Effector CD4-positive, alpha-beta T cell (primary cell): ENCODE data around the gene POLA1.

Experiments used
- DNase-seq: peaks from one replicate; pipeline ENCODE4 v3.0.0-alpha.2; 2020

POLA1 gene

GRCh38 chrX:24702362-24703184 is 8.9 kb downstream of the POLA1 start:
- DNase-seq: no peak

GRCh38 chrX:24703185-24703494 is 9.4 kb downstream of the POLA1 start:
- DNase-seq: no peak

- no peak for DNase-seq
Measured at GRCh38 chrX:24718771-24719170, 25.1 kb downstream of the POLA1 start.

GRCh38 chrX:24720036-24720435 is 26.3 kb downstream of the POLA1 start:
- no peak for DNase-seq

GRCh38 chrX:24728530-24728929 is 34.8 kb downstream of the POLA1 start:
- DNase-seq: no peak

GRCh38 chrX:24732766-24733500 is 39.2 kb downstream of the POLA1 start:
- no peak for DNase-seq

- DNase-seq: no peak
Measured at GRCh38 chrX:24741330-24741729, 47.6 kb downstream of the POLA1 start.

GRCh38 chrX:24748196-24748595 is 54.5 kb downstream of the POLA1 start:
- DNase-seq: no peak

GRCh38 chrX:24759786-24760185 is 66.1 kb downstream of the POLA1 start:
- DNase-seq: no peak

- DNase-seq: no peak
Measured at GRCh38 chrX:24760363-24761000, 66.8 kb downstream of the POLA1 start.

- no peak for DNase-seq
Measured at GRCh38 chrX:24761306-24761705, 67.6 kb downstream of the POLA1 start.

GRCh38 chrX:24763989-24764388 is 70.3 kb downstream of the POLA1 start:
- no peak for DNase-seq

GRCh38 chrX:24767557-24767956 is 73.8 kb downstream of the POLA1 start:
- no peak for DNase-seq

- no peak for DNase-seq
Measured at GRCh38 chrX:24768556-24768955, 74.8 kb downstream of the POLA1 start.

GRCh38 chrX:24774650-24775049 is 80.9 kb downstream of the POLA1 start:
- no peak for DNase-seq

- DNase-seq: no peak
Measured at GRCh38 chrX:24775891-24776290, 82.2 kb downstream of the POLA1 start.

GRCh38 chrX:24777660-24778059 is 83.9 kb downstream of the POLA1 start:
- DNase-seq: no peak

- no peak for DNase-seq
Measured at GRCh38 chrX:24782011-24782410, 88.3 kb downstream of the POLA1 start.

- no peak for DNase-seq
Measured at GRCh38 chrX:24789047-24789446, 95.3 kb downstream of the POLA1 start.

GRCh38 chrX:24790166-24790565 is 96.4 kb downstream of the POLA1 start:
- no peak for DNase-seq

- DNase-seq: no peak
Measured at GRCh38 chrX:24796204-24796603, 102.5 kb downstream of the POLA1 start.

- DNase-seq: no peak
Measured at GRCh38 chrX:24799078-24799477, 105.4 kb downstream of the POLA1 start.

- no peak for DNase-seq
Measured at GRCh38 chrX:24799565-24799964, 105.8 kb downstream of the POLA1 start.

GRCh38 chrX:24805201-24805600 is 111.5 kb downstream of the POLA1 start:
- no peak for DNase-seq
